GM12878 (cell line): ENCODE results near the gene TMEM45A. TPM values are rescaled to one million over a fixed set of nuclear protein-coding genes. Genes with fewer than 3 reads are reported as not detected.

Source experiments
- ATAC-seq: fragments of 200-7000 bp; cut with Tn5 transposase; 3 replicates; pipeline ENCODE4 v1.9.1; 2020; ENCODE audit warnings: mild to moderate bottlenecking, moderate library complexity
- BruUV-seq: library from RNA; stranded (reverse); fragments of 400-500 nt; replicated peaks from 2 replicates; lab custom pipeline; 2021; lab: Mats Ljungman, UMichigan
- CTCF ChIA-PET: fragments of 300-600 bp; sonication (Branson Sonifier 250); formaldehyde crosslinking; extraction: SDS; loops from one replicate; lab custom pipeline; 2021; ENCODE audit warnings: inconsistent platforms; lab: Yijun Ruan, JAX
- POLR2A ChIA-PET: fragments of 350-600 bp; formaldehyde crosslinking; extraction: SDS; loops from one replicate; lab custom pipeline; 2021; ENCODE audit warnings: inconsistent platforms; lab: Charles Lee
- RAD21 ChIA-PET: fragments of 300-600 bp; sonication (Branson Sonifier 250); formaldehyde crosslinking; loops from one replicate; lab custom pipeline; 2023; ENCODE audit warnings: antibody characterized with exemption; ENCODE audit not compliant: unreplicated experiment; lab: Charles Lee
- SMC1A ChIA-PET: fragments of 300-600 bp; sonication (Branson Sonifier 250); formaldehyde crosslinking; loops from one replicate; lab custom pipeline; 2023; ENCODE audit not compliant: unreplicated experiment, uncharacterized antibody; lab: Charles Lee
- DNase-seq: peaks from one replicate; pipeline ENCODE4 v3.0.0-alpha.2; 2011; ENCODE audit warnings: low read depth, low spot score
- FAIRE-seq: peaks from 3 replicates; lab custom pipeline; 2011; peaks lifted over from hg19 to GRCh38; lab: Jason Lieb, UNC
- H2AFZ ChIP-seq: 2 replicates; pipeline ENCODE4 v1.6.0; 2011; ENCODE audit warnings: low read depth, low read length, control low read depth; ENCODE audit not compliant: control insufficient read depth
- H3K27ac ChIP-seq: 2 replicates; pipeline ENCODE4 v1.5.1; 2011; ENCODE audit warnings: control low read depth; ENCODE audit not compliant: control insufficient read depth, insufficient read depth
- H3K27me3 ChIP-seq, 2 experiments: replicated peaks in 1 of 2; 2 replicates each; pipeline versions ENCODE4 v1.6.0 to v1.6.1; 2011; ENCODE audit warnings: low read length in 1 of 2; ENCODE audit not compliant: control insufficient read depth in 2 of 2, insufficient read depth in 2 of 2
- H3K36me3 ChIP-seq, 2 experiments: 2 replicates each; pipeline ENCODE4 v1.5.1; 2011; ENCODE audit warnings: low read length in 1 of 2; ENCODE audit not compliant: control insufficient read depth in 2 of 2, insufficient read depth in 2 of 2
- H3K4me1 ChIP-seq: 2 replicates; pipeline ENCODE4 v1.6.1; 2011; ENCODE audit warnings: mild to moderate bottlenecking, low read length, moderate library complexity, mixed read lengths; ENCODE audit not compliant: control insufficient read depth, insufficient read depth
- H3K4me2 ChIP-seq: 2 replicates; pipeline ENCODE4 v1.6.0; 2011; ENCODE audit warnings: control low read depth; ENCODE audit not compliant: control insufficient read depth, insufficient read depth
- H3K4me3 ChIP-seq: fragments of 200-600 bp; sonication (generic); 2 replicates; pipeline ENCODE4 v1.5.1; 2016
- H3K79me2 ChIP-seq: 2 replicates; pipeline ENCODE4 v1.6.0; 2011; ENCODE audit warnings: low read length; ENCODE audit not compliant: control insufficient read depth, insufficient read depth
- H3K9ac ChIP-seq: 2 replicates; pipeline ENCODE4 v1.8.0; 2011; ENCODE audit warnings: low read length, control low read depth, mixed read lengths; ENCODE audit not compliant: control insufficient read depth, insufficient read depth
- H3K9me3 ChIP-seq: replicated peaks from 3 replicates; pipeline ENCODE4 v1.5.1; 2011; ENCODE audit warnings: mild to moderate bottlenecking, low read length; ENCODE audit not compliant: control insufficient read depth, insufficient read depth
- H4K20me1 ChIP-seq: 2 replicates; pipeline ENCODE4 v1.6.0; 2011; ENCODE audit not compliant: control insufficient read depth, insufficient read depth
- ATF3 ChIP-seq: IDR thresholded peaks from 2 replicates; pipeline ENCODE4 v1.6.1; 2011; ENCODE audit warnings: low read depth, mild to moderate bottlenecking, low read length, moderate library complexity, borderline replicate concordance; ENCODE audit errors: extremely low read depth
- FOXM1 ChIP-seq: IDR thresholded peaks from 2 replicates; pipeline ENCODE4 v1.6.1; 2012; ENCODE audit warnings: low read depth, mild to moderate bottlenecking, inconsistent platforms, low read length, moderate library complexity
- HCFC1 ChIP-seq: fragments of 150-350 bp; IDR thresholded peaks from 2 replicates; pipeline ENCODE4 v1.6.1; 2014; ENCODE audit warnings: low read length
- MEF2A ChIP-seq: IDR thresholded peaks from 2 replicates; pipeline ENCODE4 v1.6.1; 2011; ENCODE audit warnings: low read depth, mild to moderate bottlenecking, low read length, moderate library complexity; ENCODE audit not compliant: insufficient read depth
- MYB ChIP-seq: fragments of 150-350 bp; IDR thresholded peaks from 2 replicates; pipeline ENCODE4 v1.6.1; 2014; ENCODE audit warnings: mild to moderate bottlenecking, low read depth, low read length, borderline replicate concordance
- POU2F2 ChIP-seq: IDR thresholded peaks from 3 replicates; pipeline ENCODE4 v1.6.1; 2011; ENCODE audit warnings: low read depth, mild to moderate bottlenecking, low read length, borderline replicate concordance
- RB1 ChIP-seq: fragments of 450-650 bp; formaldehyde crosslinking; IDR thresholded peaks from 2 replicates; pipeline ENCODE4 v1.6.1; 2017; ENCODE audit warnings: mild to moderate bottlenecking, borderline replicate concordance
- RFX5 ChIP-seq: IDR thresholded peaks from 2 replicates; pipeline ENCODE4 v1.6.1; 2011; ENCODE audit warnings: low read depth, low read length, improper control_type of control experiment
- TBL1XR1 ChIP-seq: IDR thresholded peaks from 2 replicates; pipeline ENCODE4 v1.6.1; 2012; ENCODE audit warnings: low read depth, low read length, improper control_type of control experiment
- ZBTB11 ChIP-seq: fragments of 450-650 bp; formaldehyde crosslinking; IDR thresholded peaks from 2 replicates; pipeline ENCODE4 v1.5.0; 2022; ENCODE audit warnings: mild to moderate bottlenecking, missing genetic modification characterization
- ZNF592 ChIP-seq: fragments of 450-650 bp; IDR thresholded peaks from 2 replicates; pipeline ENCODE4 v1.6.1; 2017; ENCODE audit warnings: mild to moderate bottlenecking, moderate library complexity
- whole genome bisulfite sequencing: methylation state at CpG from one replicate; pipeline ENCODE4 v1.1.6; 2016; ENCODE audit warnings: low lambda C conversion rate; ENCODE audit not compliant: insufficient replicate concordance, insufficient coverage; ENCODE audit errors: missing lambda C conversion rate; 5-methylcytosine and 5-hydroxymethylcytosine counted together
- in situ Hi-C: fragments of 300-500 bp; cut with MboI; formaldehyde crosslinking; loops from 9 replicates; pipeline ENCODE4 v1.14.3; 2018; ENCODE audit warnings: mixed read lengths
- intact Hi-C: fragments of 100-400 bp; cut with micrococcal nuclease; formaldehyde crosslinking; loops from one replicate; pipeline ENCODE4 v1.14.2; 2022; ENCODE audit not compliant: unreplicated experiment
- polyA plus RNA-seq, 11 experiments: library from polyadenylated mRNA; depleted of rRNA in 4 of 11; unstranded in 6 of 11; stranded (reverse) in 5 of 11; fragments of >200 nt; fragmentation: Nextera tagmentation in 4 of 11; fragmentation: Illumina TruSeq in 1 of 11; extraction: Ambion mirVana in 4 of 11; extraction: Trizol in 1 of 11; gene quantifications; 1 replicate in 1 of 11; 2 replicates in 10 of 11; pipeline versions ENCODE4 v1.2.1 to v1.2.3, GENCODE V29; 2011 to 2016; ENCODE audit warnings: inconsistent platforms in 2 of 11, missing spikeins in 2 of 11, low read depth in 1 of 11
- total RNA-seq, 4 experiments: library from RNA; depleted of rRNA in 3 of 4; stranded (reverse); fragments of >200 nt in 3 of 4; fragmentation: Illumina TruSeq in 1 of 4; extraction: Trizol in 1 of 4; gene quantifications; 2 replicates each; pipeline versions ENCODE4 v1.2.1 to v1.2.3, GENCODE V29; 2013 to 2021
- TF ChIP-seq, protein P1 (sequence below): IDR thresholded peaks from 2 replicates; pipeline ENCODE4 v1.6.1; 2012; ENCODE audit warnings: low read length, inconsistent platforms

TMEM45A gene
- total and polyA plus RNA-seq, 10 of the 15 experiments (the other 5 are each of a cell fraction or from before 2014, with no cell fraction given) = 0.34 to 5.3 (median 0.83) TPM

- no peak overlapping the region for H3K4me2 ChIP-seq
- H3K27ac ChIP-seq = no peak overlapping the region
- no peak overlapping the region for H3K9ac ChIP-seq
- no peak overlapping the region for H2AFZ ChIP-seq
- BruUV-seq = no TSS peak
- ChIA-PET POLR2A (no interaction called here), SMC1A (no interaction called here), CTCF (no interaction called here), RAD21 (no interaction called here)
- H4K20me1 ChIP-seq = no peaks in the 10 kb centered on the region
- 63% methylated on average over 6 of the region's 6 CpGs for WGBS
- H3K4me1 ChIP-seq = no peaks in the 10 kb centered on the region; the same call in 1 of the 2 replicates
- no peaks in the 10 kb centered on the region; a peak in 1 of 4 replicates for H3K36me3 ChIP-seq
- intact Hi-C loops (no loop called here), in situ Hi-C loops (no loop called here)
- ATAC-seq = no peak
- no peak for FAIRE-seq
- no peaks in the 10 kb centered on the region; the same call in 2 of the 3 replicates for H3K9me3 ChIP-seq
- H3K27me3 ChIP-seq = no peaks in the 10 kb centered on the region
- no peaks in the 10 kb centered on the region for H3K79me2 ChIP-seq
- DNase-seq = no peak
- no peak overlapping the region for H3K4me3 ChIP-seq
- TF ChIP-seq HCFC1 (no peak), ATF3 (no peak), TBL1XR1 (no peak), POU2F2 (no peak), FOXM1 (no peak), RB1 (no peak), MYB (no peak), RFX5 (no peak), MEF2A (no peak), ZBTB11 (no peak), ZNF592 (no peak)
- TF ChIP-seq, protein P1, sequence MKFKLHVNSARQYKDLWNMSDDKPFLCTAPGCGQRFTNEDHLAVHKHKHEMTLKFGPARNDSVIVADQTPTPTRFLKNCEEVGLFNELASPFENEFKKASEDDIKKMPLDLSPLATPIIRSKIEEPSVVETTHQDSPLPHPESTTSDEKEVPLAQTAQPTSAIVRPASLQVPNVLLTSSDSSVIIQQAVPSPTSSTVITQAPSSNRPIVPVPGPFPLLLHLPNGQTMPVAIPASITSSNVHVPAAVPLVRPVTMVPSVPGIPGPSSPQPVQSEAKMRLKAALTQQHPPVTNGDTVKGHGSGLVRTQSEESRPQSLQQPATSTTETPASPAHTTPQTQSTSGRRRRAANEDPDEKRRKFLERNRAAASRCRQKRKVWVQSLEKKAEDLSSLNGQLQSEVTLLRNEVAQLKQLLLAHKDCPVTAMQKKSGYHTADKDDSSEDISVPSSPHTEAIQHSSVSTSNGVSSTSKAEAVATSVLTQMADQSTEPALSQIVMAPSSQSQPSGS = no peak
Observed at GRCh38 chr3:100517276-100517675, 24.9 kb downstream of the TMEM45A start.
